Panc1 (cell line): Measurements from ENCODE around the gene SPOUT1. TPM values are rescaled to one million over a fixed set of nuclear protein-coding genes. Genes with fewer than 3 reads are reported as not detected.

ENCODE experiments used
- ATAC-seq: fragments of 200-7000 bp; cut with Tn5 transposase; 2 replicates; pipeline ENCODE4 v1.9.1; 2020; ENCODE audit warnings: mild to moderate bottlenecking, moderate library complexity
- BruUV-seq: library from RNA; stranded (reverse); fragments of 400-500 nt; replicated peaks from 2 replicates; lab custom pipeline; 2021; lab: Mats Ljungman, UMichigan
- CTCF ChIA-PET: fragments of 300-600 bp; sonication (Branson Sonifier 250); formaldehyde crosslinking; loops from one replicate; lab custom pipeline; 2022; ENCODE audit warnings: antibody characterized with exemption; lab: Charles Lee
- POLR2A ChIA-PET: fragments of 300-600 bp; sonication (Branson Sonifier 250); formaldehyde crosslinking; loops from one replicate; lab custom pipeline; 2022; ENCODE audit warnings: antibody characterized with exemption; lab: Charles Lee
- DNase-seq: peaks from one replicate; pipeline ENCODE4 v3.0.0-alpha.2; 2010; ENCODE audit warnings: low read depth, low spot score
- H3K27ac ChIP-seq: 2 replicates; pipeline ENCODE4 v1.5.1; 2011; ENCODE audit warnings: mild to moderate bottlenecking, low read length, inconsistent platforms
- H3K27me3 ChIP-seq: fragments of 200-500 bp; sonication (Bioruptor generic); 2 replicates; pipeline ENCODE4 v1.6.0; 2014; ENCODE audit warnings: low read length, inconsistent platforms; ENCODE audit not compliant: control insufficient read depth, insufficient read depth
- H3K36me3 ChIP-seq: fragments of 200-500 bp; sonication (Bioruptor generic); 2 replicates; pipeline ENCODE4 v1.5.1; 2014; ENCODE audit warnings: inconsistent platforms, mild to moderate bottlenecking, low read length, moderate library complexity; ENCODE audit not compliant: control insufficient read depth, insufficient read depth
- H3K4me1 ChIP-seq: 2 replicates; pipeline ENCODE4 v1.5.1; 2011; ENCODE audit warnings: inconsistent platforms, mild to moderate bottlenecking, low read length, moderate library complexity; ENCODE audit not compliant: control insufficient read depth, insufficient read depth
- H3K4me3 ChIP-seq, 2 experiments: 2 replicates each; pipeline ENCODE4 v1.5.1; 2011 to 2012; ENCODE audit warnings: low read depth in 2 of 2, low read length in 2 of 2, mild to moderate bottlenecking in 2 of 2, inconsistent platforms in 1 of 2, moderate library complexity in 1 of 2
- H3K9me3 ChIP-seq: fragments of 200-500 bp; sonication (Bioruptor generic); 2 replicates; pipeline ENCODE4 v1.5.1; 2014; ENCODE audit warnings: low read depth, mild to moderate bottlenecking, inconsistent platforms, low read length, moderate library complexity; ENCODE audit not compliant: control insufficient read depth, insufficient read depth
- CTCF ChIP-seq: fragments of 450-650 bp; IDR thresholded peaks from 2 replicates; pipeline ENCODE4 v1.5.1; 2017; ENCODE audit warnings: mild to moderate bottlenecking
- POLR2AphosphoS5 ChIP-seq: IDR thresholded peaks from 2 replicates; pipeline ENCODE4 v1.6.1; 2012; ENCODE audit warnings: mild to moderate bottlenecking, low read depth, low read length, moderate library complexity
- REST ChIP-seq, 2 experiments: IDR thresholded peaks; 2 replicates each; pipeline ENCODE4 v1.6.1; 2011 to 2012; ENCODE audit warnings: low read depth in 2 of 2, control low read depth in 1 of 2, low read length in 1 of 2, mild to moderate bottlenecking in 1 of 2, moderate library complexity in 1 of 2; ENCODE audit not compliant: insufficient read depth in 1 of 2
- SIN3A ChIP-seq: IDR thresholded peaks from 2 replicates; pipeline ENCODE4 v1.6.1; 2012; ENCODE audit warnings: low read depth, mild to moderate bottlenecking, low read length, moderate library complexity, borderline replicate concordance; ENCODE audit not compliant: insufficient read depth
- TCF7L2 ChIP-seq: IDR thresholded peaks from 2 replicates; pipeline ENCODE4 v1.6.1; 2011; ENCODE audit warnings: mild to moderate bottlenecking, low read depth, low read length, inconsistent platforms
- in situ Hi-C: cut with HindIII; loops from 2 replicates; pipeline ENCODE4 v1.10.0; 2016; ENCODE audit warnings: low sequenced_read_pairs, low pct_unique_long_range_greater_than_20kb
- intact Hi-C: fragments of 100-400 bp; cut with micrococcal nuclease; formaldehyde crosslinking; loops from one replicate; pipeline ENCODE4 v1.10.0; 2022; ENCODE audit not compliant: unreplicated experiment
- total RNA-seq: library from RNA; stranded (reverse); gene quantifications from one replicate; pipeline ENCODE4 v1.2.1, GENCODE V29; 2021; ENCODE audit not compliant: unreplicated experiment

SPOUT1 gene
- total RNA-seq, 1 experiment from 2014 or later, result 38.4 TPM

- ChIA-PET POLR2A (no interaction called here), CTCF (no interaction called here)
- no TSS peak for BruUV-seq
- DNase-seq, result no peak
- Histone ChIP-seq H3K36me3 (no peaks in the 10 kb centered on the region), H3K27ac (no peak overlapping the region), H3K27me3 (no peaks in the 10 kb centered on the region), H3K9me3 (no peaks in the 10 kb centered on the region), H3K4me3 (no peak overlapping the region), H3K4me1 (no peaks in the 10 kb centered on the region)
- no peak for TF ChIP-seq REST (IDR thresholded peaks at IDR 0.05; ENCODE audit: insufficient read depth in 1 of 2, low read depth in 2 of 2, low read length in 1 of 2)
- no peak for TF ChIP-seq POLR2AphosphoS5
- no peak for TF ChIP-seq TCF7L2
- TF ChIP-seq CTCF, result no peak
- no peak for TF ChIP-seq SIN3A
- intact Hi-C loops (no loop called here), in situ Hi-C loops (no loop called here)
- no peak for ATAC-seq
These were observed 27.1 kb downstream of the SPOUT1 start for GRCh38 chr9:128802482-128802881.

GRCh38 chr9:128800061-128800460 is 29.5 kb downstream of the SPOUT1 start:
- no peaks in the 10 kb centered on the region for H3K27me3 ChIP-seq
- H3K4me1 ChIP-seq, result no peaks in the 10 kb centered on the region
- ChIA-PET POLR2A (interaction anchor here (0.7 kb wide), 1 partner anchor 139 kb away, joined by 8 read pairs; no protein-coding TSS in a partner anchor), CTCF (no interaction called here)
- no peak overlapping the region for H3K4me3 ChIP-seq
- no TSS peak for BruUV-seq
- in situ Hi-C loops (no loop called here), intact Hi-C loops (no loop called here)
- no peaks in the 10 kb centered on the region for H3K9me3 ChIP-seq
- ATAC-seq, result no peak
- H3K27ac ChIP-seq, result no peak overlapping the region
- no peaks in the 10 kb centered on the region for H3K36me3 ChIP-seq
- no peak for DNase-seq
- TF ChIP-seq REST (IDR thresholded peaks at IDR 0.05; ENCODE audit: insufficient read depth in 1 of 2, low read depth in 2 of 2, low read length in 1 of 2), result no peak
- TF ChIP-seq POLR2AphosphoS5, result no peak
- TF ChIP-seq SIN3A, result no peak
- no peak for TF ChIP-seq TCF7L2
- TF ChIP-seq CTCF, result no peak
